Measurements from ENCODE around the gene HEATR5A.

HEATR5A gene

GRCh38 chr14:31425905-31426304 lies 5.6 kb upstream of the HEATR5A start:
- DNase-seq (ENCODE audit: low read depth), result no peak

- DNase-seq (ENCODE audit: low read depth), result no peak
These were observed 850 bp upstream of the HEATR5A start for GRCh38 chr14:31421200-31421599.

GRCh38 chr14:31419967-31420318 lies 407 bp downstream of the HEATR5A start:
- DNase-seq (ENCODE audit: low read depth), result no peak

- no peak for DNase-seq (ENCODE audit: low read depth)
These were observed 977 bp downstream of the HEATR5A start for GRCh38 chr14:31419179-31419966.

GRCh38 chr14:31418440-31418839 lies 1.9 kb downstream of the HEATR5A start:
- DNase-seq (ENCODE audit: low read depth), result no peak

- no peak for DNase-seq (ENCODE audit: low read depth)
These were observed 6.0 kb downstream of the HEATR5A start for GRCh38 chr14:31414190-31414833.

GRCh38 chr14:31411218-31411727 lies 9.1 kb downstream of the HEATR5A start:
- DNase-seq (ENCODE audit: low read depth), result no peak

GRCh38 chr14:31410048-31410650 lies 10.2 kb downstream of the HEATR5A start:
- DNase-seq (ENCODE audit: low read depth), result no peak

- no peak for DNase-seq (ENCODE audit: low read depth)
These were observed 11.9 kb downstream of the HEATR5A start for GRCh38 chr14:31408421-31408820.

- DNase-seq (ENCODE audit: low read depth), result no peak
These were observed 14.6 kb downstream of the HEATR5A start for GRCh38 chr14:31405599-31406232.

GRCh38 chr14:31405106-31405505 lies 15.2 kb downstream of the HEATR5A start:
- DNase-seq (ENCODE audit: low read depth), result no peak

- no peak for DNase-seq (ENCODE audit: low read depth)
These were observed 16.6 kb downstream of the HEATR5A start for GRCh38 chr14:31403707-31404106.

GRCh38 chr14:31402764-31403439 lies 17.4 kb downstream of the HEATR5A start:
- DNase-seq (ENCODE audit: low read depth), result no peak

- no peak for DNase-seq (ENCODE audit: low read depth)
These were observed 18.9 kb downstream of the HEATR5A start for GRCh38 chr14:31401369-31401932.

GRCh38 chr14:31400031-31400638 lies 20.2 kb downstream of the HEATR5A start:
- no peak for DNase-seq (ENCODE audit: low read depth)

GRCh38 chr14:31395572-31396205 lies 24.7 kb downstream of the HEATR5A start:
- DNase-seq (ENCODE audit: low read depth), result no peak

GRCh38 chr14:31395119-31395518 lies 25.2 kb downstream of the HEATR5A start:
- DNase-seq (ENCODE audit: low read depth), result no peak

GRCh38 chr14:31391977-31392503 lies 28.3 kb downstream of the HEATR5A start:
- no peak for DNase-seq (ENCODE audit: low read depth)

GRCh38 chr14:31391473-31391872 lies 28.9 kb downstream of the HEATR5A start:
- DNase-seq (ENCODE audit: low read depth), result no peak

- no peak for DNase-seq (ENCODE audit: low read depth)
These were observed 30.4 kb downstream of the HEATR5A start for GRCh38 chr14:31389946-31390345.

Measured in activated gamma-delta T cell treated with anti-CD3 and anti-CD28 coated beads, Interleukin-2, amount 50 U/mL, for 16 hours (primary cell).